H1 (cell line): ENCODE measurements around the gene SLC25A36. TPM values are rescaled to one million over a fixed set of nuclear protein-coding genes. Genes with fewer than 3 reads are reported as not detected.
A peak's percentile ranks its signal among the peaks of the same experiment; 100 is the strongest.

Experiments
- CTCF ChIA-PET: fragments of 300-600 bp; sonication (Branson Sonifier 250); formaldehyde crosslinking; loops from one replicate; lab custom pipeline; 2021; ENCODE audit not compliant: partially characterized antibody; lab: Charles Lee
- POLR2A ChIA-PET: fragments of 300-600 bp; sonication (Branson Sonifier 250); formaldehyde crosslinking; loops from one replicate; lab custom pipeline; 2021; ENCODE audit warnings: inconsistent platforms; ENCODE audit not compliant: partially characterized antibody; lab: Charles Lee
- DNase-seq, 2 experiments: peaks; one replicate each; pipeline versions ENCODE4 v3.0.0 to v3.0.0-alpha.2; 2010 to 2022; ENCODE audit warnings: low spot score in 2 of 2, low read depth in 1 of 2, mixed read lengths in 1 of 2
- FAIRE-seq: peaks from 2 replicates; lab custom pipeline; 2011; peaks lifted over from hg19 to GRCh38; lab: Jason Lieb, UNC
- H2AFZ ChIP-seq: 2 replicates; pipeline ENCODE4 v1.8.1; 2012; ENCODE audit warnings: low read length, inconsistent platforms
- H2AK5ac ChIP-seq: 2 replicates; pipeline ENCODE4 v1.6.1; 2013; ENCODE audit warnings: low read depth, low read length
- H2BK120ac ChIP-seq: replicated peaks from 2 replicates; pipeline ENCODE3; 2013; ENCODE audit warnings: low read depth, low read length, inconsistent platforms
- H2BK12ac ChIP-seq: 2 replicates; pipeline ENCODE4 v1.6.1; 2013; ENCODE audit warnings: low read depth, low read length
- H2BK15ac ChIP-seq: 2 replicates; pipeline ENCODE4 v1.6.1; 2013; ENCODE audit warnings: low read length
- H2BK20ac ChIP-seq: 2 replicates; pipeline ENCODE4 v1.6.1; 2013; ENCODE audit warnings: low read length
- H2BK5ac ChIP-seq: 2 replicates; pipeline ENCODE4 v1.6.1; 2013; ENCODE audit warnings: low read depth, low read length
- H3K14ac ChIP-seq: 2 replicates; pipeline ENCODE4 v1.6.1; 2013; ENCODE audit warnings: inconsistent platforms; ENCODE audit not compliant: insufficient read length
- H3K18ac ChIP-seq: 2 replicates; pipeline ENCODE4 v1.6.1; 2013; ENCODE audit warnings: low read length; ENCODE audit errors: extremely low read depth
- H3K23ac ChIP-seq: 2 replicates; pipeline ENCODE4 v1.6.1; 2013; ENCODE audit warnings: inconsistent platforms; ENCODE audit not compliant: insufficient read length
- H3K23me2 ChIP-seq: 2 replicates; pipeline ENCODE4 v1.6.1; 2013; ENCODE audit warnings: low read depth, low read length
- H3K27ac ChIP-seq: 2 replicates; pipeline ENCODE4 v1.6.1; 2011; ENCODE audit warnings: low read depth, low read length, inconsistent platforms
- H3K27me3 ChIP-seq, 4 experiments: replicated peaks in 1 of 4; 1 replicate in 1 of 4; 2 replicates in 3 of 4; pipeline versions ENCODE4 v1.6.1 to v1.8.1; 2011 to 2013; ENCODE audit warnings: low read length in 3 of 4, mild to moderate bottlenecking in 3 of 4, inconsistent platforms in 2 of 4, mixed read lengths in 2 of 4, moderate library complexity in 1 of 4; ENCODE audit not compliant: control insufficient read depth in 3 of 4, insufficient read depth in 3 of 4; ENCODE audit errors: extremely low read depth in 1 of 4
- H3K36me3 ChIP-seq, 4 experiments: 2 replicates each; pipeline versions ENCODE4 v1.6.1 to v1.8.1; 2011 to 2013; ENCODE audit warnings: mild to moderate bottlenecking in 4 of 4, low read length in 3 of 4, moderate library complexity in 2 of 4, control low read depth in 1 of 4, inconsistent platforms in 1 of 4; ENCODE audit not compliant: insufficient read depth in 4 of 4, control insufficient read depth in 2 of 4
- H3K4ac ChIP-seq: replicated peaks from 2 replicates; pipeline ENCODE3; 2013; ENCODE audit warnings: low read length, low read depth, mixed read lengths, inconsistent platforms; ENCODE audit not compliant: insufficient read length
- H3K4me1 ChIP-seq, 4 experiments: replicated peaks in 1 of 4; 1 replicate in 1 of 4; 2 replicates in 3 of 4; pipeline versions ENCODE4 v1.6.1 to v1.8.1; 2011 to 2013; ENCODE audit warnings: low read length in 3 of 4, inconsistent platforms in 2 of 4, mixed read lengths in 1 of 4; ENCODE audit not compliant: insufficient read depth in 4 of 4, control insufficient read depth in 3 of 4
- H3K4me2 ChIP-seq, 2 experiments: 2 replicates each; pipeline versions ENCODE4 v1.6.1 to v1.8.1; 2011 to 2013; ENCODE audit warnings: low read depth in 2 of 2, low read length in 2 of 2, control low read depth in 1 of 2, inconsistent platforms in 1 of 2, mild to moderate bottlenecking in 1 of 2; ENCODE audit not compliant: insufficient read depth in 1 of 2
- H3K4me3 ChIP-seq, 4 experiments: fragments of 200-600, 300-600 bp in 1 of 4; sonication (generic), shearing (Covaris generic), sonication (Bioruptor Twin) in 1 of 4; 2 replicates each; pipeline versions ENCODE4 v1.5.1 to v1.8.1; 2011 to 2016; ENCODE audit warnings: low read length in 4 of 4, low read depth in 3 of 4, control low read depth in 2 of 4, inconsistent platforms in 2 of 4, mild to moderate bottlenecking in 2 of 4, mixed read lengths in 1 of 4, moderate library complexity in 1 of 4; ENCODE audit not compliant: insufficient read depth in 2 of 4; ENCODE audit errors: extremely low read depth in 1 of 4
- H3K56ac ChIP-seq: replicated peaks from 2 replicates; pipeline ENCODE3; 2013; ENCODE audit warnings: low read depth, mild to moderate bottlenecking, mixed read lengths, low read length, inconsistent platforms; ENCODE audit not compliant: insufficient read length
- H3K79me1 ChIP-seq: 2 replicates; pipeline ENCODE4 v1.6.1; 2013; ENCODE audit warnings: low read depth, low read length, control low read depth
- H3K79me2 ChIP-seq, 2 experiments: 2 replicates each; pipeline versions ENCODE4 v1.6.1 to v1.8.1; 2012 to 2013; ENCODE audit warnings: low read length in 2 of 2, mild to moderate bottlenecking in 2 of 2, inconsistent platforms in 1 of 2; ENCODE audit not compliant: insufficient read depth in 2 of 2, control insufficient read depth in 1 of 2
- H3K9ac ChIP-seq, 4 experiments: replicated peaks in 1 of 4; 1 replicate in 1 of 4; 2 replicates in 3 of 4; pipeline versions ENCODE4 v1.6.1 to v1.8.1; 2011 to 2013; ENCODE audit warnings: low read depth in 3 of 4, low read length in 3 of 4, control low read depth in 2 of 4, mild to moderate bottlenecking in 2 of 4, moderate library complexity in 2 of 4, inconsistent platforms in 1 of 4; ENCODE audit errors: extremely low read depth in 1 of 4
- H3K9me3 ChIP-seq, 2 experiments: 2 replicates each; pipeline versions ENCODE4 v1.6.1 to v1.8.1; 2012 to 2013; ENCODE audit warnings: mild to moderate bottlenecking in 2 of 2, moderate library complexity in 2 of 2, control low read depth in 1 of 2, inconsistent platforms in 1 of 2, low read depth in 1 of 2, low read length in 1 of 2, mixed read lengths in 1 of 2; ENCODE audit not compliant: insufficient read depth in 2 of 2
- H4K20me1 ChIP-seq, 2 experiments: replicated peaks in 1 of 2; 2 replicates each; pipeline versions ENCODE3 to v1.8.1; 2011 to 2013; ENCODE audit warnings: inconsistent platforms in 2 of 2, low read length in 2 of 2, mild to moderate bottlenecking in 1 of 2; ENCODE audit not compliant: insufficient read depth in 2 of 2, control insufficient read depth in 1 of 2
- H4K5ac ChIP-seq: 2 replicates; pipeline ENCODE4 v1.6.1; 2013; ENCODE audit warnings: low read length, low read depth, mixed read lengths, inconsistent platforms; ENCODE audit not compliant: insufficient read length
- H4K8ac ChIP-seq: 2 replicates; pipeline ENCODE4 v1.8.0; 2013; ENCODE audit warnings: mild to moderate bottlenecking, moderate library complexity, low read length, inconsistent platforms; ENCODE audit not compliant: insufficient read depth; ENCODE audit errors: extremely low read depth
- H4K91ac ChIP-seq: replicated peaks from 2 replicates; pipeline ENCODE3; 2013; ENCODE audit warnings: low read length, mixed read lengths, inconsistent platforms; ENCODE audit not compliant: insufficient read length
- ASH2L ChIP-seq: fragments of 200-600, 300-600 bp; sonication (generic); IDR thresholded peaks from one replicate; pipeline ENCODE4 v1.7.1; 2017; ENCODE audit warnings: low read length
- WGBS, 2 experiments: shearing (Covaris generic) in 1 of 2; methylation state at CpG; one replicate each; pipeline versions ENCODE4 v1.1.6 to v1.1.7; 2013 to 2015; ENCODE audit warnings: low lambda C conversion rate in 2 of 2, mixed read lengths in 2 of 2, inconsistent platforms in 1 of 2, low coverage in 1 of 2, missing lambda C conversion rate in 1 of 2; ENCODE audit not compliant: insufficient replicate concordance in 2 of 2, insufficient coverage in 1 of 2, insufficient read length in 1 of 2; ENCODE audit errors: extremely low coverage in 1 of 2, missing lambda C conversion rate in 1 of 2; 5-methylcytosine and 5-hydroxymethylcytosine counted together
- polyA plus RNA-seq, 7 experiments: library from polyadenylated mRNA; depleted of rRNA in 3 of 7; stranded (reverse) in 5 of 7; unstranded in 2 of 7; fragments of >200 nt in 5 of 7; fragments of 200-250 nt in 2 of 7; gene quantifications; 1 replicate in 5 of 7; 2 replicates in 1 of 7; 4 replicates in 1 of 7; pipeline versions ENCODE4 v1.2.1 to v1.2.3, GENCODE V29; 2011 to 2013; ENCODE audit warnings: missing spikeins in 2 of 7, mixed read lengths in 2 of 7
- total RNA-seq: library from RNA; stranded (reverse); fragmentation: NEBNext Ultra II Directional; extraction: Animal tissue kit (Norgen Biotek cat#: 25700); gene quantifications from 2 replicates; pipeline ENCODE4 v1.2.1, GENCODE V29; 2021

The SLC25A36 gene
- total and polyA plus RNA-seq, 2 of the 8 experiments (the other 6 are each of a cell fraction or from before 2014, with no cell fraction given): 42.9 to 71.8 TPM

DNA sequence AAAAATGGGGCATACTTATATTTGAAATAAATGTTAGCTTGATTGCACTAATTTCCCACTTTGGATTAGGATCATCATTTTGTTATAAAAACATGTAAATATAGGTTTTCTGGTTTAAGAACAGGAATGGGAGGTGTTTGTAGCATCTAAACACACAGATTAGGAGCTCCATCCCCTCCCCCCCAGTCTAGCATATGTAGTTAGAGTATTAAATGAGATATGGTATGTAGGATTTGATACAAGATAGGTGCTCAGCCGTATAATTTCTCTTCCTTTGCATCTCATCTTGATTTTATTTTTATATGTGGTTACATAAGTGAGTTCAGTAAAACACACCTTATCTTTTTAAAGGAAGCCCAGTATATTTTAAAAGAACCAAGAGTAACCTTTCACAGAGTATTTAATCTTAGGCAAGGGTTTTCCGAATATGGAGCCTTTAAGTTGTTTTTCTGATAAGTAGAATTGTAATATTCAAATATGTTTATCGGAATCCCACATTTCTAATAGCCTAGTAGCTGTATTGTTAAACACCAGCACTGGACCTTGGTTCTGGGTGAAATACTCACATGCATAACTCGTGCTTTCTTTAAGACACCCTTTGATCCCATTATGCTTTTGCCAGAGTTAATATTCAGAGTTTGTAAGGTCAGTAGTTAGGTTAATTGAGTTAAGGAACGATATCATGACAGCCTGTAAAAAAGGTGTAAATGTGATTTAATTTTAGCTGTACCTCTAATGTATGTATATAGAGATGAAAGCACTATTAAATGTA lies 2.3 kb downstream of the SLC25A36 start:
- Histone ChIP-seq H2BK20ac (no peak overlapping the region), H4K8ac (no peak overlapping the region), H2BK15ac (no peak overlapping the region), H3K27ac (no peak overlapping the region), H3K4me2 (peak overlapping the region; percentile 73 to 87; a peak in 2 of 4 replicates), H3K9me3 (no peaks in the 10 kb centered on the region), H3K18ac (no peak overlapping the region), H3K4ac (no peak overlapping the region), H2AK5ac (no peak overlapping the region), H2BK5ac (no peak overlapping the region), H3K27me3 (no peaks in the 10 kb centered on the region), H3K4me1 (peaks cover 0 to 3% (median 0%) of the 10 kb centered on the region in 4 experiments; a peak in 2 of 7 replicates), H3K23ac (no peak overlapping the region), H3K9ac (no peak overlapping the region), H3K23me2 (peaks cover 6% of the 10 kb centered on the region), H3K56ac (no peak overlapping the region), H4K5ac (no peak overlapping the region), H3K14ac (no peak overlapping the region), H3K36me3 (peaks cover 0 to 3% (median 0%) of the 10 kb centered on the region in 4 experiments; a peak in 1 of 8 replicates), H3K79me1 (peaks cover 3% of the 10 kb centered on the region; the same call in 1 of the 2 replicates), H2AFZ (no peak overlapping the region), H3K4me3 (peak overlapping the region in 2 of 4 experiments; percentile 88 to 95; a peak in 5 of 8 replicates), H2BK120ac (no peak overlapping the region), H4K20me1 (peaks cover 10 to 13% of the 10 kb centered on the region in 2 experiments), H3K79me2 (peaks cover 28 to 67% of the 10 kb centered on the region in 2 experiments), H4K91ac (no peak overlapping the region), H2BK12ac (no peak overlapping the region)
- FAIRE-seq (no peak), DNase-seq (no peak)
- 84% methylated on average over 5 of the region's 5 CpGs; no CpG with 5 or more reads in 1 of the 2 experiments for WGBS, 2 experiments
- CTCF ChIA-PET: interaction anchor here (0.7 to 1.7 kb wide), 5 partner anchors 10 to 224 kb away, joined by 3 to 6 read pairs (median 3); no protein-coding TSS in a partner anchor
- POLR2A ChIA-PET: interaction anchor here (1.4 to 1.6 kb wide), 3 partner anchors 10 to 37 kb away, joined by 3 to 9 read pairs (median 4); no protein-coding TSS in a partner anchor
- no peak for TF ChIP-seq ASH2L
